GM12874 (cell line): Measurements from ENCODE around the gene GPR75.

Source experiments
- TF ChIP-seq, protein P1 (sequence below): IDR thresholded peaks from 2 replicates; pipeline ENCODE4 v1.5.1; 2011; ENCODE audit warnings: low read depth, mild to moderate bottlenecking, control low read depth, low read length, moderate library complexity; ENCODE audit not compliant: insufficient read depth

The GPR75 gene

DNA sequence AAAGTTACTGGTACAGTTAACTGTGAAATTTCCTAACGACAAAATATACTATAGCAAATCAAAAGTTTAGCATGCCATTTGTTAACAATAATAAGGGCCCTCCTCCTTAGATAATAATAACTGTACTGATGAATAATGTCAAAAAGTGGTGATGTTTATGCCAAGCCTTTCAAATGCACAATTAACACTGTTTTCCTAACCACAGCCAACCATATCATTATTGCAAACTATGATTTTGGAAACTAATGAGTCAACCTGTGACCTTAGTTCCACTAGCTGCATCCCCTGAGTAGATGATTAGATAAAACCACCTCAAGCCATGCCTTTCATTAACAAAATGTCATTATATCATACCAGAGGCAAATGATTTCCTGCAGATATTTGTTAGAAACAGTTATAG, 25.1 kb upstream of the GPR75 start:
- TF ChIP-seq, protein P1, sequence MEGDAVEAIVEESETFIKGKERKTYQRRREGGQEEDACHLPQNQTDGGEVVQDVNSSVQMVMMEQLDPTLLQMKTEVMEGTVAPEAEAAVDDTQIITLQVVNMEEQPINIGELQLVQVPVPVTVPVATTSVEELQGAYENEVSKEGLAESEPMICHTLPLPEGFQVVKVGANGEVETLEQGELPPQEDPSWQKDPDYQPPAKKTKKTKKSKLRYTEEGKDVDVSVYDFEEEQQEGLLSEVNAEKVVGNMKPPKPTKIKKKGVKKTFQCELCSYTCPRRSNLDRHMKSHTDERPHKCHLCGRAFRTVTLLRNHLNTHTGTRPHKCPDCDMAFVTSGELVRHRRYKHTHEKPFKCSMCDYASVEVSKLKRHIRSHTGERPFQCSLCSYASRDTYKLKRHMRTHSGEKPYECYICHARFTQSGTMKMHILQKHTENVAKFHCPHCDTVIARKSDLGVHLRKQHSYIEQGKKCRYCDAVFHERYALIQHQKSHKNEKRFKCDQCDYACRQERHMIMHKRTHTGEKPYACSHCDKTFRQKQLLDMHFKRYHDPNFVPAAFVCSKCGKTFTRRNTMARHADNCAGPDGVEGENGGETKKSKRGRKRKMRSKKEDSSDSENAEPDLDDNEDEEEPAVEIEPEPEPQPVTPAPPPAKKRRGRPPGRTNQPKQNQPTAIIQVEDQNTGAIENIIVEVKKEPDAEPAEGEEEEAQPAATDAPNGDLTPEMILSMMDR: no peak

DNA sequence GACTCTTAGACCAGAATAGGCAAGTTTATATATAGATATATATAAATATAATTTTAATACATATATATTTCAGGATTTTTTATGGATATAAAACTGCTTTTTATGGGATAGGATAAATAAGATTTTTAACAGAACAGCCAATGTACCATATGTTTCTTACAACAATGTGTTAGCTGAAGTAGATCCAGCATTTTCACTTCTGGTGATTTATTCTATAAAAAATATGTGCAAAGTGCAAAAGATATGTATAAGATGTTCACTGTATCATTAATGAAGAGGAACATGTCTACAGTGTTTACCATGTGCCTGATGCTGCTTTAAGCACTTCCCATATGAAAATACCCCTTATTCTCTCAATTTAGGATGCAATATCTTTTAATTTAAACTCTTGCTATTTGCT, 22.2 kb upstream of the GPR75 start:
- TF ChIP-seq, protein P1: no peak

DNA sequence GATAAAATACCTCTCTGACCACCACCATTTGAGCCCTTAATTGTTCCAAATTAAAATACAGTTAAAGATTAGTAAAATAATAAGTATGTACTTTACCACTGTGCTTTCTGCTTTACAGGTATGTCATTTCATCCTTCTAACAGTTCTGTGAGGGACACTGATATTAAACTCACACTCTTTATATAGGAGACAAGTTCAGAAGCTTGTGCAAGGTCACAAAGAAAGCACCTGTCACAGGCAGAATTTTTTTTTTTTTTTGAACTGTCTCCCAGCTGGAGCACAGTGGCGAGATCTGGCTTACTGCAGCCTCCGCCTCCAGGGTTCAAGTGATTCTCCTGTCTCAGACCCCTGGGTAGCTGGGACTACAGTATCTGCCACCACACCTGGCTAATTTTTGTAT, 21.6 kb upstream of the GPR75 start:
- TF ChIP-seq, protein P1: no peak

DNA sequence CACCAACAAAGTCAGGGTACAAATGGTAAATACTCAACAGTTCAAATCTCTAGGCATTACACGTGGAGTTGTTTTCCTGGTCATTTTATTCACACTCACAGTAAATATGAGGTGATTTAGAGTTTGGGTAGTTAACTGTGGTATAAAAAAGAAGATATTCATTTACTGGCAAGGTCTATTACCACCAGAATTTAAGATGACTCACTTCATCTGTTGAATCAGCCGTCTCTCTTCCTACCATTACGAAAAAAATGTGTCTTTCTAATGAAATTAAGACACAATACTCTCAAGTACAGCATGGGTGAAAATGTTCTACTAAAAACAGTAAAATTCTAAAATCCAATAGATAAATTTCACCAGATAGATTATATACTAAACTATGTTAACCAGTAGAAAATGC, 21.0 kb upstream of the GPR75 start:
- TF ChIP-seq, protein P1: no peak

DNA sequence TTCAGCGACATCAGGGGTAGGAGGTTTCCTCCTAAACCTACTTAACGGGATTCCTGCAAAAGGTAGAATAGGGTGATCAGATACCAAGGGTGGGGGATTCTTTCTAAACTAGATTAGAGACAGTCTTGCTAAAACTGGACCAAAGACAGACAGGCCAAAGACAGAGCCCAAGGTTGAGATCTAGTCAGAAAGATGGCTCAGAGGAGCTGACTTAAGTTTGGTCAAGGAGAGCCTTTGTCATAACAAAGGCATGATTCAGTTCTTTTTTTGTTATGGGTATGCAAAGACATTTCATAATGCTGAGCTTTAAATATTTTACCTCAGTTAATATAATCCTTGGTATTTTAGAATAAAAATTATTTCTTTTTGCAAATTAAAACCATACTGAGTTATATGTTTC, 17.8 kb upstream of the GPR75 start:
- TF ChIP-seq, protein P1: no peak

DNA sequence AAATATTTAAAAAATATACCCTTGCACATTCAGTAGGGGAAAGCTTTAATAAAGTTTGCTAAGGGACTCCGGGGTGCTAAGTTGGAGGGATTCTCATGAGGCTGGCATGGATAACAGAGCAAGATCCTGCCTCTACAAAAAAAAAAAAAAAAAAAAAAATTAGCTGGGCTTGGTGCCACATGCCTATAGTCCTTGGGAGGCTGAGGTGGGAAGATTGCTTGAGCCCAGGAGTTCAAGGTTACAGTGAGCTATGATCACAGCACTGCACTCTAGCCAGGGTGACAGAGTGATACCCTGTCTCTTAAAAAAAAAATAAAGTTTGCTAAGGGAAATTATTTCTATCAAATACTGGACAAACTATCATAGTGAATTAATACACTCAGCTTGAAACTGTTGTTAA, 17.3 kb upstream of the GPR75 start:
- TF ChIP-seq, protein P1: no peak

DNA sequence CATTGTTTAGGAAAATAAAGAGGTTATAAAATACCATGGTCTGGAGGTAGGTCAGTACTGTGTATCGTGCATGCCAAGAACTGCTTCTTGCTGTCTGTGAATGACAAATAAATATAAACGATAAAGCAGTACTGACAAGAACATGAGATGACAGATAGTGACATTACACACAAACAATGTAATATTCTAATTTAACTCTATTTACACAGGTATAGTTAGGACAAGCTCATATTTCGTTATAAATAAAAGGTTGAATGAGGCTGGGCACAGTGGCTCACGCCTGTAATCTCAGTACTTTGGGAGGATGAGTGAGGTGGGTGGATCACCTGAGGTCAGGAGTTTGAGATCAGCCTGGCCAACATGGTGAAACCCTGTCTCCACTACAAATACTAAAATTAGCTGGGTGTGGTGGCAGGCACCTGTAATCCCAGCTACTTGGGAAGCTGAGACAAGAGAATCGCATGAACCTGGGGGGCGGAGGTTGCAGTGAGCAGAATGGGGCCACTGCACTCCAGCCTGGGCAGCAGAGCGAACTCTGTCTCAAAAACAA, 14.7 kb upstream of the GPR75 start:
- TF ChIP-seq, protein P1: no peak
